ENCODE data around the gene ATXN1. TPM values are rescaled to one million over a fixed set of nuclear protein-coding genes. Genes with fewer than 3 reads are reported as not detected.
A peak's percentile ranks its signal among the peaks of the same experiment; 100 is the strongest.

Gene ATXN1
- total and polyA plus RNA-seq, 7 donors, result 1.3 to 50.9 (median 21.6) TPM

DNA sequence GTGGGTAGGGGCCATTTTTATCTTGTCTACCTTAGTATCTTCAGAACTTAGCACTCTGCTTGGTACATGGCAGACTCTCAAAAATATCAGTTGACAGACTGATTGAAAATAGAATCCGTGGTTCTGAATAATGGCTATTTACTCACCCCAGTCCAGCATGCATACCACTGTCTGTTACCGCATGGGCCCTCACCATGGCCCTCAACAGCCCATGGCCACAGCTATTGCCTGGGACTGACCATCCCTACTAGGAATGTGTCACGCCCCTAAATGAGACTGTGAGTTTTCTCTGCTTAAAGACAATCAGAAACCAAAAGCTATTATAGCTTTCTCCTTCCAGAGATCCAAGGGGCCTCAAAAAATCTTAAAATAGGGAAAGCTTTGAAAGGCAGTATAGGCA lies 207.7 kb downstream of the ATXN1 start:
- H3K4me1 ChIP-seq, result no peaks in the 10 kb centered on the region
- no peaks in the 10 kb centered on the region for H3K27me3 ChIP-seq (ENCODE audit: insufficient read depth in 3 of 3, low read length in 2 of 3)
- intact Hi-C loops (cut with DNase I), result no loop called here
- no peaks in the 10 kb centered on the region for H3K9me3 ChIP-seq
- H3K4me3 ChIP-seq, result no peak overlapping the region
- ATAC-seq (peak in 3 of 4 donors; percentile 37 to 60 (median 46)), DNase-seq (no peak)
- H3K36me3 ChIP-seq (ENCODE audit: insufficient read depth in 1 of 2, low read depth in 1 of 2), result no peaks in the 10 kb centered on the region
- 62 to 76% (median 75%) methylated on average over 3 of the region's 3 CpGs for WGBS, 3 donors
- H3K27ac ChIP-seq, result no peak overlapping the region
- TF ChIP-seq, protein P1, sequence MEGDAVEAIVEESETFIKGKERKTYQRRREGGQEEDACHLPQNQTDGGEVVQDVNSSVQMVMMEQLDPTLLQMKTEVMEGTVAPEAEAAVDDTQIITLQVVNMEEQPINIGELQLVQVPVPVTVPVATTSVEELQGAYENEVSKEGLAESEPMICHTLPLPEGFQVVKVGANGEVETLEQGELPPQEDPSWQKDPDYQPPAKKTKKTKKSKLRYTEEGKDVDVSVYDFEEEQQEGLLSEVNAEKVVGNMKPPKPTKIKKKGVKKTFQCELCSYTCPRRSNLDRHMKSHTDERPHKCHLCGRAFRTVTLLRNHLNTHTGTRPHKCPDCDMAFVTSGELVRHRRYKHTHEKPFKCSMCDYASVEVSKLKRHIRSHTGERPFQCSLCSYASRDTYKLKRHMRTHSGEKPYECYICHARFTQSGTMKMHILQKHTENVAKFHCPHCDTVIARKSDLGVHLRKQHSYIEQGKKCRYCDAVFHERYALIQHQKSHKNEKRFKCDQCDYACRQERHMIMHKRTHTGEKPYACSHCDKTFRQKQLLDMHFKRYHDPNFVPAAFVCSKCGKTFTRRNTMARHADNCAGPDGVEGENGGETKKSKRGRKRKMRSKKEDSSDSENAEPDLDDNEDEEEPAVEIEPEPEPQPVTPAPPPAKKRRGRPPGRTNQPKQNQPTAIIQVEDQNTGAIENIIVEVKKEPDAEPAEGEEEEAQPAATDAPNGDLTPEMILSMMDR (IDR thresholded peaks at IDR 0.05), result no peak

DNA sequence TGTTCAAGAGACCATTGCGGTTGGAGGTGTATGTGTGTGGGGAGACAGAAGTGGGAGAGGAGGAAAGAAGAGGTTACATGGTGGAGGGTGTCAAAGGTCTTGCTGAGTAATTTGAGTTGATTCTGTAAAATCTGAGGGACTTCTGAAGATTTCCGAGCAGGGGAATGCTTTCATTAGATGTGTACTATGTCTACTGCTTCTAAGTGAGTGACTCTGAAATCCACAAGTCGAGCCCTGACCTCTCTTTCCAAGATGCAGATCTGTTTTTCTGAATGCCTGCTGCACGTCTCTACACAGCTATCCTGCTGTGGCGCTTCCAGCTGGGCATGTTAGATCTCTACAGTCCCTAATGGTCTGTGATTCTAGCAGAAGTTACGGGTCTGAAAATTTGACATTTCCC lies 209.8 kb downstream of the ATXN1 start:
- DNase-seq, result no peak
- WGBS, 3 donors, result 90 to 93% (median 93%) methylated on average over 6 of the region's 6 CpGs
- Histone ChIP-seq H3K27me3 (ENCODE audit: insufficient read depth in 3 of 3, low read length in 2 of 3) (no peaks in the 10 kb centered on the region), H3K27ac (no peak overlapping the region), H3K9me3 (no peaks in the 10 kb centered on the region), H3K4me3 (no peak overlapping the region), H3K4me1 (no peaks in the 10 kb centered on the region), H3K36me3 (ENCODE audit: insufficient read depth in 1 of 2, low read depth in 1 of 2) (peaks cover 0 to 2% of the 10 kb centered on the region in 2 donors)
- TF ChIP-seq, protein P1 (IDR thresholded peaks at IDR 0.05), result no peak
- intact Hi-C loops (cut with DNase I), result no loop called here
- ATAC-seq, result no peak

DNA sequence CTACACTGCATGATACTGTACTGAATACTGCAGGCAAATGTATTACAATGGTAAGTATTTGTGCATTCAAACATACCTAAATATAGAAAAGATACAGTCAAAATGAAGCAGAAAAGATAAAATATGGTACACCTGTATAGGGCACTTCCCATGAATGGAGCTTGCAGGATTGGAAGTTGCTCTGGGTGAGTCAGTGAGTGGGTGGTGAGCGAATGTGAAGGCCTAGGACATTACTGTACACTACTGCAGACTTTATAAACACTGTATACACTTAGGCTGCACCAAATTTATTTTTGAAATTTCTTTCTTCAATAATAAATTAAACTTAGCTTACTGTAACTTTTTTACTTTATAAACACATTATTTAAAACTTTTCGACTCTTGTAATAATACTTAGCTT lies 213.1 kb downstream of the ATXN1 start:
- TF ChIP-seq, protein P1 (IDR thresholded peaks at IDR 0.05), result no peak
- intact Hi-C loops (cut with DNase I), result no loop called here
- DNase-seq (no peak), ATAC-seq (no peak)
- peaks cover 19% of the 10 kb centered on the region for H3K4me1 ChIP-seq
- H3K27me3 ChIP-seq (ENCODE audit: insufficient read depth in 3 of 3, low read length in 2 of 3), result no peaks in the 10 kb centered on the region
- no peaks in the 10 kb centered on the region for H3K9me3 ChIP-seq
- H3K4me3 ChIP-seq, result no peak overlapping the region
- H3K27ac ChIP-seq, result no peak overlapping the region
- 98 to 100% (median 100%) methylated on average over 2 of the region's 2 CpGs for WGBS, 3 donors
- peaks cover 0 to 2% of the 10 kb centered on the region in 2 donors for H3K36me3 ChIP-seq (ENCODE audit: insufficient read depth in 1 of 2, low read depth in 1 of 2)

DNA sequence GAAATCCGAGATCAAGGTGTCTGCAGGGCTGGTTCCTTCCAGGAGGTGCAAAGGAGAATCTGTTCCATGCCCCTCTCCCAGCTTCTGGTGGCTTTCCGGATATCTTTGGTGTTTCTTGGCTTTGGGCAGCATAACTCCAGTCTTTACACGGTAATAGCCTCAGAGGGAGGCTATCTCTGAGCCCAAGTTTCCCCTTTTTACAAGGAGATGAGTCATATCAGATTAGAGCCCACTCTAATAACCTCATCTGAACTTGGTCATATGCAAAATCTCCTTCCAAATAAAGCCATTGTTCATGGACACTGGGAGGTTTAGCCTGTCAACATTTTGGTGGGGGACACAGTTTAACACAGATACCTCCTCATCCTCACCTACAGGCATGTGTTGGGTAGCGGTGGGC lies 213.7 kb downstream of the ATXN1 start:
- H3K9me3 ChIP-seq, result no peaks in the 10 kb centered on the region
- H3K4me3 ChIP-seq, result no peak overlapping the region
- TF ChIP-seq, protein P1 (IDR thresholded peaks at IDR 0.05), result no peak
- 86 to 93% (median 91%) methylated on average over 4 of the region's 4 CpGs for WGBS, 3 donors
- ATAC-seq (no peak), DNase-seq (no peak)
- intact Hi-C loops (cut with DNase I), result no loop called here
- H3K36me3 ChIP-seq (ENCODE audit: insufficient read depth in 1 of 2, low read depth in 1 of 2), result peaks cover 0 to 2% of the 10 kb centered on the region in 2 donors
- H3K4me1 ChIP-seq, result peaks cover 20% of the 10 kb centered on the region
- H3K27ac ChIP-seq, result no peak overlapping the region
- H3K27me3 ChIP-seq (ENCODE audit: insufficient read depth in 3 of 3, low read length in 2 of 3), result no peaks in the 10 kb centered on the region

DNA sequence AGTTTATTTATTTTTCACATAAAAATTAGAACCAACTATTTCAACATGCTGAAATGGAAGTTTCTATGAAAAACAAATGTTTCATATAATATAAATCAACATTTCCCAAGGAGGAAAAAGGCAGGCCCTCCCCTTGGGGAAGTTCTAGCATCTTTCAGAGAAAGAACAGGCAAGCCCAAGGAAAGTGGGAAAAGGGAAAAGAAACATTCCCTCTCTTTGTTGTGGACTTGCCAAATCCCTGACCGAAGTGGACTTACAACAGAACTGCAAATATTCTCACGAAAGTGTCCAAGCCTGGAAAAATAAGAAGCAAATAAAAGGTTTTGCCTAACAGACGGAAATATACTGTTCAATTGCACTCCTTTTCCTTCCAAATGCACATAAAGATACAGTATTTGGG lies 214.4 kb downstream of the ATXN1 start:
- 69 to 73% (median 72%) methylated on average over 3 of the region's 3 CpGs for WGBS, 3 donors
- intact Hi-C loops (cut with DNase I), result no loop called here
- TF ChIP-seq, protein P1 (IDR thresholded peaks at IDR 0.05), result no peak
- DNase-seq (no peak), ATAC-seq (no peak)
- H3K9me3 ChIP-seq, result no peaks in the 10 kb centered on the region
- H3K4me1 ChIP-seq, result peaks cover 27% of the 10 kb centered on the region
- peaks cover 0 to 2% of the 10 kb centered on the region in 2 donors for H3K36me3 ChIP-seq (ENCODE audit: insufficient read depth in 1 of 2, low read depth in 1 of 2)
- no peak overlapping the region for H3K4me3 ChIP-seq
- H3K27ac ChIP-seq, result no peak overlapping the region
- no peaks in the 10 kb centered on the region for H3K27me3 ChIP-seq (ENCODE audit: insufficient read depth in 3 of 3, low read length in 2 of 3)

Measured in psoas muscle (tissue), 8 donors.